Superior temporal gyrus (tissue), 1 donor: Measurements from ENCODE around the gene SMG5.
"Not testable (repeated sequence)": the region's sequence is repeated elsewhere in the genome, so short reads cannot be mapped to it uniquely, and the experiment has no call there.

Experiments
- DNase-seq: peaks from one replicate; pipeline ENCODE4 v3.0.0-alpha.2; 2016; ENCODE audit errors: extremely low spot score

SMG5 gene

GRCh38 chr1:156244712-156245111, 37.9 kb downstream of the SMG5 start:
- no peak for DNase-seq

DNA sequence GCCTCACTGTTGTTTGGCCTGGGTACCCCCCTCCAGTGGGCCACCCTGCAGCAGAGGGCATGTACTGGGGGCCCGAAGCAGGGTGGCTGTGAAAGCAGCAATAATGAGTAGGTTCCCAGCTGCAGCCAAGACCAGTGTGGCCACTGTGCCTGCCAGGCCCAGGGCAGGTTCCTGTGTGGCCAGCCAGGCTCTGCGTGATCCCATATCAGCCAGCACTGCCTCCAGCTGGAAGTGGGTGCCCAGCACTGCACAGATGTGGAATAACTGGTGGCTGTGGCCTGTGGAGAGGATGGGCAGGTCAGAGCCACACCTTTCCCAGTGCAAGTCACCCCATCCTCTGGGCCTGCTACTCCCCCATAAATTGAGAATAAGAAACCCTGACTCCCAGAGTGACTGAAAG, 38.5 kb downstream of the SMG5 start:
- DNase-seq = no peak

DNA sequence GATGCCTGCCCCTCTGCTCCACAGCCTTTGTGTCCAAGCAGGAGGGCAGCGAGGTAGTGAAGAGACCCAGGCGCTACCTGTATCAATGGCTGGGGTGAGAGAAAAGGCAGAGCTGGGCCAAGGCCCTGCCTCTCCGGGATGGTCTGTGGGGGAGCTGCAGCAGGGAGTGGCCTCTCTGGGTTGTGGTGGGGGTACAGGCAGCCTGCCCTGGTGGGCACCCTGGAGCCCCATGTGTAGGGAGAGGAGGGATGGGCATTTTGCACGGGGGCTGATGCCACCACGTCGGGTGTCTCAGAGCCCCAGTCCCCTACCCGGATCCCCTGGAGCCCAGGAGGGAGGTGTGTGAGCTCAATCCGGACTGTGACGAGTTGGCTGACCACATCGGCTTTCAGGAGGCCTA, 39.9 kb downstream of the SMG5 start:
- DNase-seq = no peak

DNA sequence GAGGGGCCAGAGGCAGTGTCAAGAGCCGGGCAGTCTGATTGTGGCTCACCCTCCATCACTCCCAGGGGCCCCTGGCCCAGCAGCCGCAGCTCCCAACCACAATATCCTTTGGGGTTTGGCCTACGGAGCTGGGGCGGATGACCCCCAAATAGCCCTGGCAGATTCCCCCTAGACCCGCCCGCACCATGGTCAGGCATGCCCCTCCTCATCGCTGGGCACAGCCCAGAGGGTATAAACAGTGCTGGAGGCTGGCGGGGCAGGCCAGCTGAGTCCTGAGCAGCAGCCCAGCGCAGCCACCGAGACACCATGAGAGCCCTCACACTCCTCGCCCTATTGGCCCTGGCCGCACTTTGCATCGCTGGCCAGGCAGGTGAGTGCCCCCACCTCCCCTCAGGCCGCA, 40.7 kb downstream of the SMG5 start, which contains the start of gene BGLAP:
Gene BGLAP (plus strand): TSS at position 259 of the 400 bp plus-strand sequence. CDS start 48 bp downstream, at position 307.
- no peak for DNase-seq

- no peak for DNase-seq
Measured at GRCh38 chr1:156241311-156241811, 41.3 kb downstream of the SMG5 start.

- no peak for DNase-seq
Measured at GRCh38 chr1:156238248-156238647, 44.4 kb downstream of the SMG5 start.

GRCh38 chr1:156236164-156236563, 46.5 kb downstream of the SMG5 start:
- no peak for DNase-seq

- DNase-seq = no peak
Measured at GRCh38 chr1:156233426-156234127, 49.0 kb downstream of the SMG5 start.

DNA sequence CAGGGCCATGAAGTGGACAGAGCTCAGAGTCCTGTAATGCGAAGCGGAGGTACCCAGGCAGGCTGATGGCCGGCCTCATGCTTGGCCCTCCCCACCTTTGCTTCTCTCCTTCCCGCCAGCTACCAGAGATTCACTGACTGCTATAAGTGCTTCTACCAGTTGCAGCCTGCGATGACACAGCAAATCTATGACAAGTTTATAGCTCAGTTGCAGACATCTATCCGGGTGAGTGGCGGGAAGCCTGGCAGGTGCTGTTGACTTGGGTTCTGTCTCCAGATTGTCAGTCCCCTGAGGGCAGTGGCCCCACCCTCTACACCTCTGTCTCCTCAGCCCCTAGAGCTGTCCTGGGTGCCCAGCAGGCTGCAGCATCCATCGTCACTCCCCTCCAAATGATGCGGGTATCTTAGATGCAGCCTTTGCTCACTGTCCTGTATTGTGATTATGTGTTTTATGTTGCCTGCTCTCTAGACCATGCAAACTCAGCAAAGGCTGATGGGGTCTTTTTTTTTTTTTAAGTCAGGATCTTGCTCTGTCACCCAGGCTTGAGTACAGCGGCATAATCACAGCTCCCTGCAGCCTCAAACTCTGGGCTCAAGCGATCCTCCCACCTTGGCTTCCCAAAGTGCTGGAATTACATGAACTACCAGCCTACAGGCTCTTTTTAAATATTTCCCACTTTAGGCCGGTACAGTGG, 50.3 kb downstream of the SMG5 start:
- no peak for DNase-seq

DNA sequence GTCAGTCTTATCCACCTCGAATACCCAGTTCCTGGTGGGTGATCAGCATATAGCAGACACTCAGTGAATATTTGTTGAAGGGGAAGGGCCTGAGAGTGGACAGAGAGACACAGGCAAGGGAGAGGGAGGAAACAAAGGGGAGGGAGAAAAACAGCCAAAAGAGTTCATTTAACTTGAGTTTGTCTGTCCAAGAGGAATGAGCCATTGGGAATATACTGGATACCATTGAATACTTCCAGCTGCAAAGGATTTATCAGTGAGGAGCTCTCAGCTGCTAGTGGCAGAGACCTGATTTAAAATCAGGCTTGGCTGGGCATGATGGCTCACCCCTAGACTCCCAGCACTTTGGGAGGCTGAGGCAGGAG, 52.2 kb downstream of the SMG5 start:
- no peak for DNase-seq

DNA sequence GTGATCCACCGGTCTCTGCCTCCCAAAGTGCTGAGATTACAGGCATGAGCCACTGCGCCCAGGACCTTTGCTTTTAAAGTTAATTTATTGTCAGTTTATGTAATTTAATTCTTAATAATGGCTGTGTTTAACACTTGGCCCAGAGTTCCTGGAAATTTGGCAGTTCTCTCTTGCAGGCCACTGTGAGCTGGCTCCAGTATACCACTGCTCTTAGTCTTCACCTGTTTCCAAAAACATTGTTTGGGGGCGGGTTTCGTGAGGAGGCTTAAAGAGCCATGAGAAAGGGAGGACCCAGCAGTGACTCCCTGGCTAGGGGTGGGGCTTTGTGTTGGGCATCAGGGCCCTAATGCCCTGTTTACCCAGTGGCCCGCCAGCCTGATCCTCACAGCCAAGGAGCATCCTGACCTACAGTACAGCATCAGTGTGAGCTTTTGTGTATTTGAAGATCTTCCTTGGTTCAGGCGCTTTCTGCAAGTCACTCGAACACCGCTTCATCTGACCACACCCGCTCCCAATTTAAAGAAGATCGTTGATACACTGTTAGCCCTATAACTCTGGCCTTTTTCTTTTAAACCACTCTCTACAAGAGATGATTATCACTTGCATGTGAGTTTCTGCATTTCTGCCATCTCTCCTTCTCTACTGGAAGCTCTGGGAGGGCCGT, 52.7 kb downstream of the SMG5 start:
- DNase-seq = no peak

GRCh38 chr1:156228501-156228900, 54.1 kb downstream of the SMG5 start:
- no peak for DNase-seq

- no peak for DNase-seq
Measured at GRCh38 chr1:156226782-156227181, 55.8 kb downstream of the SMG5 start.

DNA sequence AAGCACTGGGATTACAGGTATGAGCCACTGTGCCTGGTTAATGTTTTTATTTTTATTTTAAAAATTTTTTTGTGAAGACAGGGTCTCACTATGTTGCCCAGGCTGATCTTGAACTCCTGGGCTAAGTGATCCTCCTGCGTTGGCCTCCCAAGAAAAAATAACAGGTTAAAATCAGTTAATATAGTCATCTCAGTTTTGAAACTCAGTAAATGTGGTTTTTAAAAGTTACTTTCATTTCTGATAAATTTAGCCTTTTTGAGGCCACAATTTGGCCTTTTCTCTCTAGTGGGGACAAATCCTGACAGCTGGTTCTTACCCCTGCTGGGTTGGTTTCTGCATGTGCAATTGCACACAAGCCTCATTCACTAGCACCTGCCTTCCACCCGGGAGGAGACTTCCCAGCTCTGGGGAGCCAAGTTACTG, 56.5 kb downstream of the SMG5 start:
- no peak for DNase-seq

GRCh38 chr1:156225677-156226014, 57.0 kb downstream of the SMG5 start:
- no peak for DNase-seq

DNA sequence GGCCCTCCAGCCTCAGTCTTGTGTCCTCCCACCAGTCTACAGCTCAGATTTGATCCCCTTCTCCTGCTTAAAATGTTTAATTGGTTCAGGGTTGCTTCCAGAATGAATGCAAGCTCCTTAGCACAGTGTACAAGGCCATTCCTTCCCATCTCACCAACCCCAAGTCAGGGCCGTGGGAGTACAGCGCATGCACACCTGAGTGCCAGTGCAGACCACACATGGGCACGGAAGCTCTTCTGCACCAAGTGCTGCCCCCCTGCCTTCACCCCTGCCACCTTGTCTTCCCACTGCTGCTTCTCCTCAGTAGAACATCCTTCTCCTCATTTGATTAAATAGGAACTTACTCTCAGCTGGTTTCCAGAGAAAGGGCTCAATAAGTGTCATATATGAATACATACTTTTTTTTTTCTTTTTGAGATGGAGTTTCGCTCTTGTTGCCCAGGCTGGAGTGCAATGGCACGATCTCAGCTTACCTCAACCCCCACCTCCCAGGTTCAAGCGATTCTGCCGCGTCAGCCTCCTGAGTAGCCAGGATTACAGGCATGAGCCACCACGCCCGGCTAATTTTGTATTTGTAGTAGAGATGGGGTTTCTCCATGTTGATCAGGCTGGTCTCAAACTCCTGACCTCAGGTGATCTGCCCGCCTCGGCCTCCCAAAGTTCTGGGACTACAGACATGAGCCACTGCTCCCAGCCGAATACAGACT, 60.5 kb downstream of the SMG5 start:
- no peak for DNase-seq

GRCh38 chr1:156220226-156220625, 62.4 kb downstream of the SMG5 start:
- DNase-seq = no peak

DNA sequence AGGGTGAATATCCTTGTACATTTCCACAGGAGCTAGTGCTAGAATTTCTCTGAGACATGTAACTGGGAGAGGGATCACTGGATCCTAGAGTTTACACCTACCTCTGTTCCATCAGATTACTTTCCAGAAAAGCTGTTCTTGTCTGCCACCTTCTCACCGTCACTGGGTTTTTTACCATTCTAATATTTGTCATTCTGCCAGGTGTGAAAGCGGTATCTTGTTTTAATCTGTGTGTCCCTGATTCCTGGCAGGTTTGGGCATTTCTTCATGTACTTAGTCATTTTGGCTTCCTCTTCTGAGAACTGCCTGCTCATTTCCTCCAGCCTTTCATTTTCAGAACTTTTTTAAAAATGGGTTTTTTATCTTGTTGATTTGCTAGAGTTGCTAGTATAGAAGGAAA, 64.8 kb downstream of the SMG5 start:
- peak; percentile 38 for DNase-seq

DNA sequence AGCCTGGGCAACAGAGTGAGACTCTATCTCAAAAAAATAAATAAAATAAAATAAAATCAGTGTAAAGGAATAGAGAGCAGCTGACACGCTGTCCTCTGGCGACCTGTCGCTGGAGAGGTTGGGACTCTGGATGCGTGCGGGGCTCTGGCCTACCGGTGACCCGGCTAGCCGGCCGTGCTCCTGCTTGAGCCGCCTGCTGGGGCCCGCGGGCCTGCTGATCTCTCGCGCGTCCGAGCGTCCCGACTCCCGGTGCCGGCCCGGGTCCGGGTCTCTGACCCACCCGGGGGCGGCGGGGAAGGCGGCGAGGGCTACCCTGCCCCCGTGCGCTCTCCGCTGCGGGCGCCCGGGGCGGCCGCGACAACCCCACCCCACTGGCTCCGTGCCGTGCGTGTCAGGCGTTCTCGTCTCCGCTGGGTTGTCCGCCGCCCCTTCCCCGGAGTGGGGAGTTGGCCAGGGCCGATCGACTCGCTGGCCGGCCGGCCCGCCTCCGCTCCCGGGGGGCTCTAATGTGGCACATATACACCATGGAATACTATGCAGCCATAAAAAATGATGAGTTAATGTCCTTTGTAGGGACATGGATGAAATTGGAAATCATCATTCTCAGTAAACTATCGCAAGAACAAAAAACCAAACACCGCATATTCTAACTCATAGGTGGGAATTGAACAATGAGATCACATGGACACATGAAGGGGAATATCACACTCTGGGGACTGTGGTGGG, 66.1 kb downstream of the SMG5 start:
- DNase-seq = not testable (repeated sequence)

GRCh38 chr1:156214024-156214748, 68.4 kb downstream of the SMG5 start:
- DNase-seq = no peak

DNA sequence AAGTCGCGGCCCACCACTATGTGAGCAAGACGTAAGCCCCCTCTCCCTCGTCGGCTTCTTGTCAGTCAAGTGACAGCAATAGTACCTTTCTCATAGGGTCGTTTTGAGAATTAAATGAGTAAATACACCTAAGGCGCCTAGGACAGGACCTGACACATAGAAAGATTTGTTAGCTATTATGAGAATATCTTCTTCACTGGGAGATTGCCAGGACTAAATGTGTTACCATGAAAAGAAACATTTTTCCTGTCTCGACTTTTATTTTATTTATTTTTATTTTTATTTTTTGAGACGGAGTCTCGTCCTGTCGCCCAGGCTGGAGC, 69.0 kb downstream of the SMG5 start:
- DNase-seq = no peak
